Brain microvascular endothelial cell (primary cell): Measurements from ENCODE around the gene HMX3.

ENCODE experiments used
- DNase-seq: peaks from one replicate; pipeline ENCODE4 v3.0.0-alpha.2; 2020
- H3K27ac ChIP-seq: fragments of 250-450 bp; sonication (Bioruptor Pico); 2 replicates; pipeline ENCODE4 v1.5.1; 2020; ENCODE audit warnings: mild to moderate bottlenecking, moderate library complexity
- H3K27me3 ChIP-seq: fragments of 250-450 bp; sonication (Bioruptor Pico); replicated peaks from 2 replicates; pipeline ENCODE4 v1.5.1; 2020; ENCODE audit warnings: mild to moderate bottlenecking
- H3K36me3 ChIP-seq: fragments of 250-450 bp; sonication (Bioruptor Pico); replicated peaks from 2 replicates; pipeline ENCODE4 v1.5.1; 2020; ENCODE audit warnings: mild to moderate bottlenecking
- H3K4me3 ChIP-seq: 2 replicates; pipeline ENCODE4 v1.5.1; 2011; ENCODE audit warnings: low read depth, mild to moderate bottlenecking, control low read depth, low read length, moderate library complexity
- in situ Hi-C: cut with HindIII; loops from 2 replicates; pipeline ENCODE4 v1.10.0; 2017; ENCODE audit warnings: low sequenced_read_pairs, low pct_ligation_motif_present
- TF ChIP-seq, protein P1 (sequence below): IDR thresholded peaks from 2 replicates; pipeline ENCODE4 v1.5.1; 2011; ENCODE audit warnings: low read depth, mild to moderate bottlenecking, moderate library complexity, low read length, control low read depth, inconsistent platforms; ENCODE audit errors: missing control alignments

Gene HMX3

DNA sequence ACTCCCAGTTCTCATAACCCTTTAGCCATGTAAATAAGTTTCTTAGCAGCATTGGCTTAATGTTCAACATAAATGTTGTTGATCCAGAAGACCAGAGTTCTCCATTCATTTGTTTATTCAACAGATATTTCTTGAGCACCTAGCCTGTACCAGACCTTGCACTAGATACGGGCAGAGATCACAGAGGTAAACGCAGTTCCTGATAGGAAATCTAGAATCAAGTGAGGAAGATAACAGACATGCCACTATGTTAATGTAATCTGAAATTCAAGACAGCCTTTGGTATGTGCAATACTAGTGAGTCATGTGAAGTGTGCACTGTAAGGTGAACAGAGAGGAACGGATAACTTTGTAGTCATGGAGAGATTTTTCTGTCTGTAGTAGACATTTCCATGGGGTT lies 21.4 kb downstream of the HMX3 start:
- peaks cover 36% of the 10 kb centered on the region for H3K36me3 ChIP-seq
- peak overlapping the region; percentile 24 for H3K27ac ChIP-seq
- H3K4me3 ChIP-seq, result no peak overlapping the region
- H3K27me3 ChIP-seq, result peaks cover 2% of the 10 kb centered on the region
- TF ChIP-seq, protein P1, sequence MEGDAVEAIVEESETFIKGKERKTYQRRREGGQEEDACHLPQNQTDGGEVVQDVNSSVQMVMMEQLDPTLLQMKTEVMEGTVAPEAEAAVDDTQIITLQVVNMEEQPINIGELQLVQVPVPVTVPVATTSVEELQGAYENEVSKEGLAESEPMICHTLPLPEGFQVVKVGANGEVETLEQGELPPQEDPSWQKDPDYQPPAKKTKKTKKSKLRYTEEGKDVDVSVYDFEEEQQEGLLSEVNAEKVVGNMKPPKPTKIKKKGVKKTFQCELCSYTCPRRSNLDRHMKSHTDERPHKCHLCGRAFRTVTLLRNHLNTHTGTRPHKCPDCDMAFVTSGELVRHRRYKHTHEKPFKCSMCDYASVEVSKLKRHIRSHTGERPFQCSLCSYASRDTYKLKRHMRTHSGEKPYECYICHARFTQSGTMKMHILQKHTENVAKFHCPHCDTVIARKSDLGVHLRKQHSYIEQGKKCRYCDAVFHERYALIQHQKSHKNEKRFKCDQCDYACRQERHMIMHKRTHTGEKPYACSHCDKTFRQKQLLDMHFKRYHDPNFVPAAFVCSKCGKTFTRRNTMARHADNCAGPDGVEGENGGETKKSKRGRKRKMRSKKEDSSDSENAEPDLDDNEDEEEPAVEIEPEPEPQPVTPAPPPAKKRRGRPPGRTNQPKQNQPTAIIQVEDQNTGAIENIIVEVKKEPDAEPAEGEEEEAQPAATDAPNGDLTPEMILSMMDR, result no peak
- in situ Hi-C loops, result no loop called here
- DNase-seq, result peak; percentile 49

DNA sequence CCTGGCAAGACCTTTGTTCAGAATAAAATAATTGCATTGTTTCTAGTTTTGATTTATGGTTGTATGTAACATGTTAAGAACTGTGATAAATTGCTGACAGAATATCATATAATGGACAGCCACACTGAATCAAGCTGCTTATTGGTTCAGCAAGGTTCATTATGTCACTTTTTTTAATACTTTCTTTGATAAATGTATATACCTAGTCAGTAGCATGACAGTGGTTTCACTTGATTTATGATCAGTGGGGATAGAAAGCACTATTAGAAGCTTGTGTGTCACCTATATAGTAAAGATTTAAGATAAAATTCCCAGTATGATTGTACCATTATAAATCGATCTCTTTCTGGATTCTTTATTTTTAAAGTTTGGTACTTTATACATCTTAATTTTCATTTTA lies 22.9 kb downstream of the HMX3 start:
- H3K4me3 ChIP-seq, result no peak overlapping the region
- no peak for DNase-seq
- in situ Hi-C loops, result no loop called here
- TF ChIP-seq, protein P1, result no peak
- no peak overlapping the region for H3K27ac ChIP-seq
- H3K36me3 ChIP-seq, result peaks cover 49% of the 10 kb centered on the region
- H3K27me3 ChIP-seq, result no peaks in the 10 kb centered on the region

DNA sequence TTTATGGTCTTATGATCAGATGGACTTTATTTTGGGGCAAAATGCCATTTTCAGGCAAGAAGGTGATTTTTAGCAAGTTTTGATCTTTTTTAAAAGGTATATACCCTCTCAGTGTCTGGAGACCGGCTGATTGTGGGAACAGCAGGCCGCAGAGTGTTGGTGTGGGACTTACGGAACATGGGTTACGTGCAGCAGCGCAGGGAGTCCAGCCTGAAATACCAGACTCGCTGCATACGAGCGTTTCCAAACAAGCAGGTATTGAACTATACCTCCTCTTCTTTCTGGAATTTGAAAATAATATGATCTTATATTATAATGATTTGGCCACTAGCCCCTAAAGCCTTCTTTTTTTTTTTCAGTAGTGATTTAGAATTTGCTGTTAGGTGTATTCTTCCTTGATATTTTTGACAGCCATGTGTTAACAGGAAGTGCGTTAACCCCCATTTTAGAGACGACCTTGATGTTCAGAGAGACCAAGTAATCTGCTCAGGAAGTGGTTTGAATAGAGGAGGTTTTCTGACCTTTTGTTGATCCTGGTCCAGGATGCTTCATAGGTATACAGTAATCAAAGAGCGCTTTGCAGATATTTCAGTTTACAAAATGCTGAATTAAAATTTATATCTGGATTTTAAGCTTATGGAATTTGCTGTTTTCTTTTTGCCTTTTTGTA lies 24.7 kb downstream of the HMX3 start:
- peaks cover 59% of the 10 kb centered on the region for H3K36me3 ChIP-seq
- no peak overlapping the region for H3K4me3 ChIP-seq
- DNase-seq, result no peak
- in situ Hi-C loops, result no loop called here
- TF ChIP-seq, protein P1, result no peak
- no peaks in the 10 kb centered on the region for H3K27me3 ChIP-seq
- no peak overlapping the region for H3K27ac ChIP-seq

DNA sequence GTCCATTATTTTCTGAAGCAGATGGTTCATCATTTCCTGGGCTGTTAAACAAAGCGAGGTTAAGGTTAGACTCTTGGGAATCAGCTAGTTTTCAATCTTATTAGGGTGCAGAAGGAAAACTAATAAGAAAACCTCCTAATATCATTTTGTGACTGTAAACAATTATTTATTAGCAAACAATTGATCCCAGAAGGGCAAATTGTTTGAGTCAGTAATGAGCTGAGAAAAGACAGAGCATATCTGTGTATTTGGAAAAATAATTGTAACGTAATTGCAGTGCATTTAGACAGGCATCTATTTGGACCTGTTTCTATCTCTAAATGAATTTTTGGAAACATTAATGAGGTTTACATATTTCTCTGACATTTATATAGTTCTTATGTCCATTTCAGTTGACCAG lies 28.5 kb downstream of the HMX3 start:
- H3K27me3 ChIP-seq, result no peaks in the 10 kb centered on the region
- no peak overlapping the region for H3K27ac ChIP-seq
- H3K4me3 ChIP-seq, result no peak overlapping the region
- DNase-seq, result no peak
- H3K36me3 ChIP-seq, result peaks cover 40% of the 10 kb centered on the region
- in situ Hi-C loops, result no loop called here
- TF ChIP-seq, protein P1, result no peak

DNA sequence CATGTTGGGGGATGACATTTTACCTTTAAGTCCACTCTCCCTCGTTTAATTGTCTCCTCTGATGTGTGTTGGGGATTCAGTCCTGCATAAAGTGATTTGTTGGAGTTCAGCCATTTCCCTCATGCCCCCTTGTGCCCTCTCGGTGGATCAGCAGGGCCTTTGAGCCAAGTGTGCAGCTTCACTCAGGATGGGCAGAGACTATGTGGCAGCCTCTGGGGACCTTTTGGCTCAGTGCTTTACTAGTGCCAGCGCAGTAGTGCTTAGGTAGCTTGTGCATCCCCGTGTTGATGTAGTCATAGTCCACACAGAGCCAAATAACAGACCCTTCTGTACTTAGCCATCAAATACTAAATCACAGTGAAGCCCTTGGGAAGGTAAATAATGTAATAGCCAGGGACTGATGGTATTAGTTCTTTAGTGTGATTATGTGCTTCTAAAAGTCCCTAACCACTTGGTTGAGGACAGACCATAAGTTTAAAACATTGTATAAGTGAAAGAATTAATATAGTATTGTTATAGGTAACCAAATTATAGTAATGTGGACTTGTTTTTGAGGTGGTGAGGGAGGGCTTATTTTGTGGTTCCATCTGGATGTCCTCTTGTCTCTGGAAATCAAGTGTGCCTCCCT lies 29.8 kb downstream of the HMX3 start:
- TF ChIP-seq, protein P1, result peak; percentile 23
- no peak overlapping the region for H3K4me3 ChIP-seq
- no peaks in the 10 kb centered on the region for H3K27me3 ChIP-seq
- in situ Hi-C loops, result no loop called here
- no peak overlapping the region for H3K27ac ChIP-seq
- H3K36me3 ChIP-seq, result peaks cover 40% of the 10 kb centered on the region
- no peak for DNase-seq
